ENCODE results near the gene ZNF382.

The ZNF382 gene

DNA sequence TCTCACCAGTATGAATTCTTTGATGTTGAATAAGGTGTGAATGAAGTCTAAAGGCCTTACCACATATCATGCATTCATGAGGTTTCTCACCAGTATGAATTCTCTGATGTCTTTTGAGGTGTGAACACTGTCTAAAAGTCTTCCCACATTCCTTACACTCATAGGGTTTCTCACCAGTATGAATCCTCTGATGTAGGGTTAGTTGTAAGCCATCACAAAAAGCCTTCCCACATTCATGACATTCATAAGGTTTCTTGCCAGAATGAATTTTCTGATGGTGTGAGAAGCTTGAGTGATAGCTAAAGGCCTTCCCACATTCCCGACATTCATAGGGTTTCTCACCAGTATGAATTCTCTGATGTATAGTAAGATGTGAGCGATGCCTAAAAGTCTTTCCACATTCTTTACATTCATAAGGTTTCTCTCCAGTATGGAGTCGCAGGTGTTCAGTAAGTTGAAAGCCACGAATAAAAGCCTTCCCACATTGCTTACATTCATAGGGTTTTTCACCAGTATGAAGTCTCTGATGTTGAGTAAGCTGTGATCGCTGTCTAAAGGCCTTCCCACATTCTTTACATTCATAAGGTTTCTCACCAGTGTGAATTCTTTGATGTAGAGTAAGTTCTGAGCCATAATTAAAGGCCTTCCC lies 33.9 kb downstream of the ZNF382 start (continued):
- TF ChIP-seq, protein P1, sequence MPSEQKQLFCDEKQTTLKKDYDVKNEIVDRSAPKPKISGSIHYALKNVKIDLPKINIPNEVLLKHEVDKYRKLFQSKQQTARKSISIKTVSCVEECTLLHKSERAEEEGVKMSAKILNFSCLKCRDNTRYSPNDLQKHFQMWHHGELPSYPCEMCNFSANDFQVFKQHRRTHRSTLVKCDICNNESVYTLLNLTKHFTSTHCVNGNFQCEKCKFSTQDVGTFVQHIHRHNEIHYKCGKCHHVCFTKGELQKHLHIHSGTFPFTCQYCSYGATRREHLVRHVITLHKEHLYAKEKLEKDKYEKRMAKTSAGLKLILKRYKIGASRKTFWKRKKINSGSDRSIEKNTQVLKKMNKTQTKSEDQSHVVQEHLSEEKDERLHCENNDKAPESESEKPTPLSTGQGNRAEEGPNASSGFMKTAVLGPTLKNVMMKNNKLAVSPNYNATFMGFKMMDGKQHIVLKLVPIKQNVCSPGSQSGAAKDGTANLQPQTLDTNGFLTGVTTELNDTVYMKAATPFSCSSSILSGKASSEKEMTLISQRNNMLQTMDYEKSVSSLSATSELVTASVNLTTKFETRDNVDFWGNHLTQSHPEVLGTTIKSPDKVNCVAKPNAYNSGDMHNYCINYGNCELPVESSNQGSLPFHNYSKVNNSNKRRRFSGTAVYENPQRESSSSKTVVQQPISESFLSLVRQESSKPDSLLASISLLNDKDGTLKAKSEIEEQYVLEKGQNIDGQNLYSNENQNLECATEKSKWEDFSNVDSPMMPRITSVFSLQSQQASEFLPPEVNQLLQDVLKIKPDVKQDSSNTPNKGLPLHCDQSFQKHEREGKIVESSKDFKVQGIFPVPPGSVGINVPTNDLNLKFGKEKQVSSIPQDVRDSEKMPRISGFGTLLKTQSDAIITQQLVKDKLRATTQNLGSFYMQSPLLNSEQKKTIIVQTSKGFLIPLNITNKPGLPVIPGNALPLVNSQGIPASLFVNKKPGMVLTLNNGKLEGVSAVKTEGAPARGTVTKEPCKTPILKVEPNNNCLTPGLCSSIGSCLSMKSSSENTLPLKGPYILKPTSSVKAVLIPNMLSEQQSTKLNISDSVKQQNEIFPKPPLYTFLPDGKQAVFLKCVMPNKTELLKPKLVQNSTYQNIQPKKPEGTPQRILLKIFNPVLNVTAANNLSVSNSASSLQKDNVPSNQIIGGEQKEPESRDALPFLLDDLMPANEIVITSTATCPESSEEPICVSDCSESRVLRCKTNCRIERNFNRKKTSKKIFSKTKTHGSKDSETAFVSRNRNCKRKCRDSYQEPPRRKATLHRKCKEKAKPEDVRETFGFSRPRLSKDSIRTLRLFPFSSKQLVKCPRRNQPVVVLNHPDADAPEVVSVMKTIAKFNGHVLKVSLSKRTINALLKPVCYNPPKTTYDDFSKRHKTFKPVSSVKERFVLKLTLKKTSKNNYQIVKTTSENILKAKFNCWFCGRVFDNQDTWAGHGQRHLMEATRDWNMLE (tag by site-specific recombination; conservative IDR thresholded peaks at IDR 0.05; ENCODE audit: low read depth): peak; percentile 62
- TF ChIP-seq ZNF513 (tag by site-specific recombination; IDR thresholded peaks at IDR 0.05): no peak
- TF ChIP-seq ZNF37A (tag by site-specific recombination; IDR thresholded peaks at IDR 0.05): no peak
- TF ChIP-seq ZNF350 (tag by site-specific recombination; IDR thresholded peaks at IDR 0.05): 0 out of 2 replicates have a peak, but pooled peaks have one; percentile 48
- peak; percentile 99 for TF ChIP-seq ZNF274 (IDR thresholded peaks at IDR 0.05; ENCODE audit: low read length)
- TF ChIP-seq ZNF274 (tag by site-specific recombination; IDR thresholded peaks at IDR 0.05; ENCODE audit: borderline replicate concordance): peak; percentile 100
- 0 out of 2 replicates have a peak, but pooled peaks have one; percentile 67 for TF ChIP-seq ZNF24 (tag by site-specific recombination; IDR thresholded peaks at IDR 0.05)
- peak; percentile 29; the same call in 1 of the 2 replicates for TF ChIP-seq ZNF549 (tag by site-specific recombination; IDR thresholded peaks at IDR 0.05)
- 0 out of 2 replicates have a peak, but pooled peaks have one; percentile 53 for TF ChIP-seq ZNF248 (tag by site-specific recombination; IDR thresholded peaks at IDR 0.05)
- TF ChIP-seq ZNF558 (tag by site-specific recombination; IDR thresholded peaks at IDR 0.05): 0 out of 2 replicates have a peak, but pooled peaks have one; percentile 49
- 0 out of 2 replicates have a peak, but pooled peaks have one; percentile 20 for TF ChIP-seq ZNF416 (tag by site-specific recombination; IDR thresholded peaks at IDR 0.05)
- TF ChIP-seq ZNF114 (tag by site-specific recombination; IDR thresholded peaks at IDR 0.05): peak; percentile 56; the same call in 1 of the 2 replicates
- peak; percentile 100 for TF ChIP-seq TRIM28 (IDR thresholded peaks at IDR 0.05; ENCODE audit: borderline replicate concordance, low read length)
- no peak for TF ChIP-seq ZNF501 (tag by site-specific recombination; IDR thresholded peaks at IDR 0.05)
- peak; percentile 100 for TF ChIP-seq SETDB1 (IDR thresholded peaks at IDR 0.05; ENCODE audit: insufficient read length, low read length)

DNA sequence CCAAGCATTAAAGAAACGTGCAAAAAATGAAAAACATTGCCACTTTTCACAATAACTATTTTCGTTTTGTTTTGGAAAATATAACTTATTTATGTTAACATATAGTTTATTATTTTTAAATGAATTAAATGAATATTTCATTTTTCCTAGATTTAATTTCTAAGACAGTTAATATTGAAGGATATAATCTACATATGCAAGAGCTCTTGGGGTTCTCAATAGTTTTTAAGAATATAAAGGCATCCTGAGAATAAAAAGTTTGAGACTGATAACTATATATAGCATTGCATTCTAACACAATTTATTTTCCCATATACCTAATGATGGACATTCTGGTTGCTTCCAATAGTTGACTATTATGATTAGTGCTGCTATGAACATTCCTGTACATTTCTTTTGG lies 41.6 kb downstream of the ZNF382 start:
- no peaks in the 10 kb centered on the region for H3K4me1 ChIP-seq (ENCODE audit: control insufficient read depth, insufficient read depth, low read length)
- peaks cover 48 to 79% of the 10 kb centered on the region in 2 experiments for H3K36me3 ChIP-seq (ENCODE audit: control insufficient read depth in 2 of 2, insufficient read depth in 1 of 2, low read length in 2 of 2)
- no peak overlapping the region for H3K27ac ChIP-seq (ENCODE audit: extremely low read depth, low read depth, low read length)
- ChIA-PET POLR2A (no interaction called here), CTCF (interaction anchor here (0.7 kb wide), 1 partner anchor 186 kb away, joined by 3 read pairs; no protein-coding TSS in a partner anchor)
- no peak overlapping the region for H3K4me3 ChIP-seq (ENCODE audit: low read depth, low read length)
- H3K9me3 ChIP-seq (ENCODE audit: control insufficient read depth, insufficient read depth, low read depth, low read length): peaks cover 40% of the 10 kb centered on the region
- TF ChIP-seq ZNF621 (tag by site-specific recombination; IDR thresholded peaks at IDR 0.05) (no peak), ZNF558 (tag by site-specific recombination; IDR thresholded peaks at IDR 0.05) (peak; percentile 97)

DNA sequence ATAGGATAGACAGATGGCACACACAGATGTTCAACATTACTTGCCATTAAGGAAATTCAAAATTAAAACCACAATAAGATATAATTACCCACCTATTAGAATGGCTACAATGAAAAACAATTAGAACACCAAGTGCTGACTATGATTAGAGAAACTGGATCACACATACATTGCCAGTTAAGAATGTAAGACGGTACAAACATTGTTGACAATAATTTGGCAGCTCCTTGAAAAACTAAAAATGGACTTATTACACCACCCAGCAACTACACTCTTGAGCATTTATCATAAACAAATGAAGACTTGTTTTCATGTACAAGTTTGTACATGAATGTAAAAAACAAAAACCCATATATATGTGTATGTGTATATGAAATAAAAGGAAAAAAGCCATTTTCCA lies 47.8 kb downstream of the ZNF382 start:
- no peaks in the 10 kb centered on the region for H3K4me1 ChIP-seq (ENCODE audit: control insufficient read depth, insufficient read depth, low read length)
- CTCF ChIA-PET: no interaction called here
- POLR2A ChIA-PET: no interaction called here
- peaks cover 79 to 100% of the 10 kb centered on the region in 2 experiments for H3K36me3 ChIP-seq (ENCODE audit: control insufficient read depth in 2 of 2, insufficient read depth in 1 of 2, low read length in 2 of 2)
- no peak overlapping the region for H3K27ac ChIP-seq (ENCODE audit: extremely low read depth, low read depth, low read length)
- peaks cover 52% of the 10 kb centered on the region for H3K9me3 ChIP-seq (ENCODE audit: control insufficient read depth, insufficient read depth, low read depth, low read length)
- no peak overlapping the region for H3K4me3 ChIP-seq (ENCODE audit: low read depth, low read length)
- no peak for TF ChIP-seq KLF1 (tag by site-specific recombination; IDR thresholded peaks at IDR 0.05)
- TF ChIP-seq ZNF48 (tag by site-specific recombination; IDR thresholded peaks at IDR 0.05): no peak
- TF ChIP-seq SCRT2 (tag by site-specific recombination; IDR thresholded peaks at IDR 0.05): no peak
- TF ChIP-seq ZNF184 (tag by site-specific recombination; IDR thresholded peaks at IDR 0.05): no peak
- no peak for TF ChIP-seq ZBTB26 (tag by site-specific recombination; optimal IDR thresholded peaks at IDR 0.05)
- no peak for TF ChIP-seq SP3 (tag by site-specific recombination; IDR thresholded peaks at IDR 0.05)
- TF ChIP-seq, protein P2, sequence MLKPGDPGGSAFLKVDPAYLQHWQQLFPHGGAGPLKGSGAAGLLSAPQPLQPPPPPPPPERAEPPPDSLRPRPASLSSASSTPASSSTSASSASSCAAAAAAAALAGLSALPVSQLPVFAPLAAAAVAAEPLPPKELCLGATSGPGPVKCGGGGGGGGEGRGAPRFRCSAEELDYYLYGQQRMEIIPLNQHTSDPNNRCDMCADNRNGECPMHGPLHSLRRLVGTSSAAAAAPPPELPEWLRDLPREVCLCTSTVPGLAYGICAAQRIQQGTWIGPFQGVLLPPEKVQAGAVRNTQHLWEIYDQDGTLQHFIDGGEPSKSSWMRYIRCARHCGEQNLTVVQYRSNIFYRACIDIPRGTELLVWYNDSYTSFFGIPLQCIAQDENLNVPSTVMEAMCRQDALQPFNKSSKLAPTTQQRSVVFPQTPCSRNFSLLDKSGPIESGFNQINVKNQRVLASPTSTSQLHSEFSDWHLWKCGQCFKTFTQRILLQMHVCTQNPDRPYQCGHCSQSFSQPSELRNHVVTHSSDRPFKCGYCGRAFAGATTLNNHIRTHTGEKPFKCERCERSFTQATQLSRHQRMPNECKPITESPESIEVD (tag by site-specific recombination; IDR thresholded peaks at IDR 0.05): no peak

Measured in HEK293 (cell line).